Stomach (tissue), 9 donors: ENCODE measurements around the gene CDKN2AIPNL. TPM values are rescaled to one million over a fixed set of nuclear protein-coding genes. Genes with fewer than 3 reads are reported as not detected.

Source experiments
- DNase-seq, 2 donors: peaks; one replicate each; pipeline versions ENCODE4 v3.0.0 to v3.0.0-alpha.2; 2013 to 2019
- H3K27ac ChIP-seq, 5 donors: fragments of 200-600 bp in 4 of 5; sonication (generic) in 4 of 5; one replicate each; pipeline ENCODE4 v1.5.1; 2013 to 2019; ENCODE audit warnings: mild to moderate bottlenecking in 1 of 5, moderate library complexity in 1 of 5
- H3K27me3 ChIP-seq, 3 donors: fragments of 200-600 bp; sonication (generic); one replicate each; pipeline ENCODE4 v1.5.1; 2017 to 2019; ENCODE audit warnings: mixed run types in 1 of 3
- H3K36me3 ChIP-seq, 4 donors: fragments of 200-600 bp; sonication (generic); 1 replicate in 3 of 4; 2 replicates in 1 of 4; pipeline ENCODE4 v1.5.1; 2016 to 2019
- H3K4me1 ChIP-seq, 4 donors: fragments of 200-600 bp; sonication (generic); one replicate each; pipeline ENCODE4 v1.5.1; 2016 to 2019
- H3K4me3 ChIP-seq, 4 donors: fragments of 200-600 bp; sonication (generic) in 3 of 4; one replicate each; pipeline ENCODE4 v1.5.1; 2016 to 2019; ENCODE audit warnings: mild to moderate bottlenecking in 1 of 4
- H3K9me3 ChIP-seq, 4 donors: fragments of 200-600 bp; sonication (generic); one replicate each; pipeline ENCODE4 v1.5.1; 2016 to 2019
- EP300 ChIP-seq: sonication (generic); formaldehyde crosslinking; IDR thresholded peaks from one replicate; pipeline ENCODE4 v1.6.1; 2017; ENCODE audit warnings: antibody characterized with exemption
- POLR2A ChIP-seq, 4 donors: fragments of 450-650 bp; IDR thresholded peaks; one replicate each; pipeline ENCODE4 v1.6.1; 2016; ENCODE audit warnings: antibody characterized with exemption in 4 of 4, control low read depth in 2 of 4, mild to moderate bottlenecking in 1 of 4, moderate library complexity in 1 of 4
- POLR2AphosphoS5 ChIP-seq, 3 donors: sonication (generic); formaldehyde crosslinking; IDR thresholded peaks; one replicate each; pipeline ENCODE4 v1.6.1; 2016; ENCODE audit warnings: antibody characterized with exemption in 3 of 3
- WGBS, 5 donors: extraction: QIAGEN DNeasy Blood & Tissue Kit in 3 of 5; methylation state at CpG; one replicate each; pipeline versions ENCODE4 v1.1.5 to v1.1.7; 2013 to 2018; 5-methylcytosine and 5-hydroxymethylcytosine counted together
- intact Hi-C: fragments of 100-400 bp; cut with DNase I; formaldehyde crosslinking; loops from one replicate; pipeline ENCODE4 v1.15.1; 2023; ENCODE audit warnings: low total_unique reads
- polyA plus RNA-seq, 3 donors: library from polyadenylated mRNA; stranded (reverse); fragments of 200-250 nt; gene quantifications; one replicate each; pipeline ENCODE4 v1.2.3, GENCODE V29; 2013
- total RNA-seq, 5 donors: library from RNA; depleted of rRNA; stranded (reverse); fragments of >200 nt; gene quantifications; one replicate each; pipeline versions ENCODE4 v1.1.0 to v1.2.3, GENCODE V29; 2014 to 2016
- TF ChIP-seq, protein P1 (sequence below), 7 experiments: fragments of 450-650 bp in 4 of 7; fragments of 200-600 bp in 3 of 7; sonication (generic) in 3 of 7; IDR thresholded peaks; one replicate each; pipeline ENCODE4 v1.5.1; 2016 to 2019; ENCODE audit warnings: antibody characterized with exemption in 7 of 7, control low read depth in 2 of 7, mild to moderate bottlenecking in 1 of 7
- donor health status: healthy with polysubstance abuse.
- donor health status: Bipolar disorder and iron deficiency.
- donor health status: healthy.

Gene CDKN2AIPNL
- total and polyA plus RNA-seq, 8 donors: 2.0 to 49.7 (median 30.3) TPM

DNA sequence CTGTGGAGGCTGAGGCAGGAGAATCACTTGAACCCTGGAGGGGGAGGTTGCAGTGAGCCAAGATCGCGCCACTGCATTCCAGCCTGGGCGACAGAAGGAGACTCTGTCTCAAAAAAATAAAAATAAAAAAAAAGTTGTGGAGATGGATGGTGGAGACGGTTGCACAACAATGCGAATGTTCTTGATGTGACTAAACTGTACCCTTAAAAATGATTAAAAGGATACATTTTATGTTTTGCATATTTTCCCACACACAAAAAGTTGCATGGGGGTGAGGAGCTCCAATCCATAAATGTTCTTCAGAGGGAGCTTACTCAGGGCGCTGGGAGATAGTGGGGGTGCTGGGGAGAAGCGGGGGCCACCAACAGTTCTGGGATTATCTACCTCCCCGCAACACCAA is 43.8 kb upstream of the CDKN2AIPNL start:
- no peaks in the 10 kb centered on the region for H3K27me3 ChIP-seq
- WGBS, 5 donors: 89 to 97% (median 94%) methylated on average over 8 of the region's 8 CpGs

GRCh38 chr5:134453016-134453415 is 41.3 kb upstream of the CDKN2AIPNL start:
- Histone ChIP-seq H3K9me3 (no peaks in the 10 kb centered on the region), H3K4me1 (peaks cover 0 to 13% (median 2%) of the 10 kb centered on the region in 4 donors), H3K4me3 (no peak overlapping the region), H3K27ac (no peak overlapping the region), H3K36me3 (no peaks in the 10 kb centered on the region), H3K27me3 (no peaks in the 10 kb centered on the region)
- no peak for TF ChIP-seq POLR2AphosphoS5 (IDR thresholded peaks at IDR 0.05)
- no peak for TF ChIP-seq EP300
- TF ChIP-seq, protein P1, sequence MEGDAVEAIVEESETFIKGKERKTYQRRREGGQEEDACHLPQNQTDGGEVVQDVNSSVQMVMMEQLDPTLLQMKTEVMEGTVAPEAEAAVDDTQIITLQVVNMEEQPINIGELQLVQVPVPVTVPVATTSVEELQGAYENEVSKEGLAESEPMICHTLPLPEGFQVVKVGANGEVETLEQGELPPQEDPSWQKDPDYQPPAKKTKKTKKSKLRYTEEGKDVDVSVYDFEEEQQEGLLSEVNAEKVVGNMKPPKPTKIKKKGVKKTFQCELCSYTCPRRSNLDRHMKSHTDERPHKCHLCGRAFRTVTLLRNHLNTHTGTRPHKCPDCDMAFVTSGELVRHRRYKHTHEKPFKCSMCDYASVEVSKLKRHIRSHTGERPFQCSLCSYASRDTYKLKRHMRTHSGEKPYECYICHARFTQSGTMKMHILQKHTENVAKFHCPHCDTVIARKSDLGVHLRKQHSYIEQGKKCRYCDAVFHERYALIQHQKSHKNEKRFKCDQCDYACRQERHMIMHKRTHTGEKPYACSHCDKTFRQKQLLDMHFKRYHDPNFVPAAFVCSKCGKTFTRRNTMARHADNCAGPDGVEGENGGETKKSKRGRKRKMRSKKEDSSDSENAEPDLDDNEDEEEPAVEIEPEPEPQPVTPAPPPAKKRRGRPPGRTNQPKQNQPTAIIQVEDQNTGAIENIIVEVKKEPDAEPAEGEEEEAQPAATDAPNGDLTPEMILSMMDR (IDR thresholded peaks at IDR 0.05): no peak
- TF ChIP-seq POLR2A (IDR thresholded peaks at IDR 0.05): no peak
- no peak for DNase-seq
- intact Hi-C loops: no loop called here
- WGBS, 5 donors: 74 to 87% (median 76%) methylated on average over 2 of the region's 2 CpGs

More for the DNA sequence above, 43.8 kb upstream of the CDKN2AIPNL start:
- TF ChIP-seq POLR2AphosphoS5 (IDR thresholded peaks at IDR 0.05): no peak
- no peak for TF ChIP-seq POLR2A (IDR thresholded peaks at IDR 0.05)
- TF ChIP-seq, protein P1 (IDR thresholded peaks at IDR 0.05): no peak
- TF ChIP-seq EP300: no peak
- Histone ChIP-seq H3K4me3 (no peak overlapping the region), H3K27ac (no peak overlapping the region), H3K36me3 (no peaks in the 10 kb centered on the region), H3K4me1 (peaks cover 0 to 20% (median 5%) of the 10 kb centered on the region in 4 donors), H3K9me3 (no peaks in the 10 kb centered on the region)
- DNase-seq: no peak
- intact Hi-C loops: no loop called here

DNA sequence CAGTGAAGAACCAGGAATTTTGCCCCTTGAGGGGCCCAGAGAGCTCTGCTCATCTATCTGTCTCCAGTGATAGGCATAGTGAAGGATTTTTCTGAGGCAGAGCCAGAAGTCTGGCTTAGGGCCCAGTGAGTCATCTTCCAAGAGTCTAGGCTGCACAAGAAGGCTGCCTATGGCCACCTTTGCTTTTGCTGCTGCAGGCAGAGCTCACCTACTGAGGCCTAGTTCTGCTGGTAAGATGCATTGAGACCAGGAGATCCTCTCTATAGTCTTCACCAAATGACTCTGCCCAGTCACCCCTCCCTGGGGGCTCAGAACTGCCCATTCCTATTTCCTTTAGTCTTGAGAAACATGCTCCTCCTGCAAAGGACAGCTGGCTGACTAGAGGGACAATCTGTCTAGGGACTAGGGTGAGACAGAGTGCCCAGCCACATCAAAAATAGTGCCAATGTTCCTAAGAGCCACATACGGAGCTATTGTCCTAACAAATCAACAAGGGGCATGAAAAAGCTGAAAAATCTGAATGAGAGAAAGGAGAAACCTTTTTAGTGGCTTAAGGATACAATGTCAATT is 40.3 kb upstream of the CDKN2AIPNL start:
- intact Hi-C loops: no loop called here
- 56 to 79% (median 65%) methylated on average over 1 of the region's 1 CpG for WGBS, 5 donors
- Histone ChIP-seq H3K27ac (no peak overlapping the region), H3K27me3 (no peaks in the 10 kb centered on the region), H3K36me3 (no peaks in the 10 kb centered on the region), H3K9me3 (no peaks in the 10 kb centered on the region), H3K4me1 (peaks cover 0 to 11% (median 0%) of the 10 kb centered on the region in 4 donors), H3K4me3 (no peak overlapping the region)
- DNase-seq: peak; percentile 47 to 62
- TF ChIP-seq, protein P1 (IDR thresholded peaks at IDR 0.05): no peak
- TF ChIP-seq POLR2A (IDR thresholded peaks at IDR 0.05): no peak
- no peak for TF ChIP-seq EP300
- no peak for TF ChIP-seq POLR2AphosphoS5 (IDR thresholded peaks at IDR 0.05)

GRCh38 chr5:134451225-134451935 is 39.7 kb upstream of the CDKN2AIPNL start:
- 79 to 89% (median 81%) methylated on average over 3 of the region's 3 CpGs for WGBS, 5 donors

More at GRCh38 chr5:134451225-134451935, 39.7 kb upstream of the CDKN2AIPNL start:
- intact Hi-C loops: no loop called here
- Histone ChIP-seq H3K36me3 (no peaks in the 10 kb centered on the region), H3K4me3 (no peak overlapping the region), H3K4me1 (peaks cover 0 to 11% (median 0%) of the 10 kb centered on the region in 4 donors), H3K9me3 (no peaks in the 10 kb centered on the region), H3K27me3 (no peaks in the 10 kb centered on the region), H3K27ac (no peak overlapping the region)
- TF ChIP-seq POLR2AphosphoS5 (IDR thresholded peaks at IDR 0.05): no peak
- no peak for TF ChIP-seq EP300
- no peak for TF ChIP-seq POLR2A (IDR thresholded peaks at IDR 0.05)
- TF ChIP-seq, protein P1 (IDR thresholded peaks at IDR 0.05): no peak
- DNase-seq: no peak
